NCI-H345 treated with DMSO at 0.1 percent for 48 hours (cell line): ENCODE measurements around the gene MRPL27.

Source experiments
- DNase-seq: peaks from one replicate; lab custom pipeline; 2025; ENCODE audit not compliant: unreplicated experiment; lab: John Stamatoyannopoulos, UW

Gene MRPL27

DNA sequence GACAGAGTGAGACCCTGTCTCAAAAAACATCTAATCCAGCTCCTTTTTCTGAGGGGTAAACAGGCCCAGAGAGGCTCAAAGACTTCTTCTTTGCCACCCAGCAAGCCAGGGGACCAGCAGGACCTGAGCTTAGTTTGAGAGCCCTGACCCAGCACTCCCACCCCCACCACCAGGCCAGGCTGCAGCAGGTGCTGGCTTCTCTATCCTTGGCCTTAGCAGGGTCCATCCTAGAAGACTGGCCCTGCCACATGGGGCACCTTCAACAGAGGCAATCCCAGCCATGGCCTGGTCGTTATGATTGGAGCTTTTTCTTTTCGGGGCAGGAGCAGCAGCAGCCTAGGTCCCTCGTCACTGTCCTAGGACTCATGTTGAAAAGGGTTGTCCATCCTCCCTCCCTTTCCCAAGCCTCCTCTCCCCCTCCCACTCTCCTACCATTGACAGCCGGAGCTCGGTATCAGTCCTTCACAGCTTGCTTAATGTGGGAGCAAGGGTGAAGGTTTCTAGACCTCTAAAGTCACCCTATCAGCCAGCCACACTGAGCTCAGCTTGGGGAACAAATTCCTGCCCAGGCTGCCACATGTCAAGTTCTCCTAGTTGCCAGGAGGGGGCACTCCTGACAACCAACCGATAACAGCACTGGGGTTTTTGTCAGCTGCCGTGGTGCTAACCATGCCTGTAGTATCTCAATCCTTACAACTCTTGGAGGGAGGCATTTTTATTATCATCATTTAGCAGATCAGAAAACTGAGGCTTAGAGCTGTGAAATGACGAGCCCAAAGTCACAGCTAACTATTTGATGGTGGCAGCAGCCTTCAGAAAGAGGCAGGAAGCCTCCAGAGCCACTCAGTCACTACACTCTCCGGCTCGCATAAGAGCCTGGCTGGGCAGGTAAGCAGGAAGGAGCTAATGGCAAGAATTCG is 11.2 kb downstream of the MRPL27 start:
- DNase-seq: peak; percentile 7

DNA sequence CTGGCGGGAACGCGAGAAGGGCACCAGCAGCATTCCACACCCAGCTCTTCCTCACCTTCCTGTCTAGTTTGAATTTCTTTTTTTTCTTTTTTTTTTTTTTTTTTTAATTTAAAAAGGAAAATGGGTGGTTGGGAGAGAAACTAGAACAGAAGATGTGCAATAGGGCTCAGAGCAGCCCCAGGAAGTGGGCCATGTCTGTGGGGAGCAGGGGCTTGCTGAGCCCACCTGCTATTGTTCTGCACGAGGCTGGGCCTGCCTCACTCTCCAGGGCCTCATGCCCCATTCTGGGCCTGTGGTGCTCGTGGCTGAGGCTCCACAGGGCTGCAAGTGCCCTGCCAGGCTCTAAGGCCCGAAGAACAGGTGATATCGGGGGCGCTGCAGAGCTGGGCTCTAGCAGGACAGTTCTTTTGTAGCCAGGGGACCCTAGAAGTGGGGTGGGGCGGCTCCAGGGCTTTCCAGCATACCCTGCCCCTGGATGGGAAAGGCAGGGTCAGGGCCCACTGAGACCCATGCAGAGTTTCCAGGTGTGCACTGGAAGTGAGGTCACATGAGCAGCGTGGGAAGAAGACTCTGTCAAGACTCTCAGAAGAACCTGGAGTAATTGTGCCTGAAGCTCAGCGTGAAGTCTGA is 12.4 kb downstream of the MRPL27 start:
- no peak for DNase-seq

DNA sequence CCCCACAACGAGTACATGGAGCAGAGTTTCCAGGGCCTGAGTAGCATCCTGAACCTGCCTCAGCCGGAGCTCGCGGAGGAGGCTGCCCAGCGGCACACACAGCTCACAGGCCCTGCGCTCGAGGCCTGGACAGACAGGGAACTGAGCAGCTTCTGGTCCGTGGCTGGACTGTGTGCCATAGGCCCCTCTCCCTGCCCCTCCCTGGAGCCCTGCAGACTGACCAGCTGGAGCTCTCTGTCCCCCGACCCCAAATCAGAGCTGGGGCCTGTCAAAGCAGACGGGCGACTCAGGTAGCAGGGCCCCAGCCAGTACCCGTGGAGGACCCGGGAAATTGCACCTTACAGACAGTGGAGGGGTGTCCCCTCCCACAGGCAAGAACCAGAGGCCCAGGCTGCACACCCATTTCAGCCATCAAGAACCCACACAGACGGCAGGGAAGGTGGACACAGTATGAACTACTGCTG is 13.0 kb downstream of the MRPL27 start:
- DNase-seq: no peak

DNA sequence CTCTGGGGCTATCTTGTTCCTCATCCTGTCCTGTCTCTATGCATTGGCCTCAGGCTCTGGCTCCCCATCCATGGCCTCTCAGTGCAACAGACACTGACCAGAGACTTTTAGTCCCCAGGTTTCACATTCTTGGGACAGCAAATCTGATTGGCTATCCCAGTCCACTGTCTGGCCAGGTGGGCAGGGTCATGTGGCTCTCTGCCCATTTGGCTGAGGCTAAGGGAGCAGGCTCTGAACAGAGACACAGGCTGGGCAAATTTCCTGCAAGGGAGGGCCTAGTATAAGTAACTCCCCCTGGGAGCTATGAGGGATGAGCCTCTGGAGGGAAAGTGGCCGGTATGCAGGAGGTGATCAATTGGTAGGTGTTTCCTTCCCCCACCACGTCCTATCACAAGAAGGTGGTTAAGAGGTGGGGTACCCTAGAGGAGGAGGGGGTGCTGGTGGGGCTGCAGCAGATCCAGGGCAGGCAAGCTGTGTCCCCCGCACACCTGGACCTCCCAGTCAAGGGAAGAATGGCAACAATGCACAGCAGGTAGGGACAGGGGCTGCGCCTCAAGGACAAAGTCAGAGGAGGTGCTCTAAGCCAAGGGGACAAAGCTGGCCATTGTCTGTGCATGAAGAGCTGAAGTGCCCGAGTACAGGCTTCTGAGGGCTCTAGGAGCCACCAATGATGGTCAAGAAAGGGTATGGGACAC is 13.8 kb downstream of the MRPL27 start:
- no peak for DNase-seq

- DNase-seq: no peak
Observed at GRCh38 chr17:50358177-50358576, 14.8 kb downstream of the MRPL27 start.

DNA sequence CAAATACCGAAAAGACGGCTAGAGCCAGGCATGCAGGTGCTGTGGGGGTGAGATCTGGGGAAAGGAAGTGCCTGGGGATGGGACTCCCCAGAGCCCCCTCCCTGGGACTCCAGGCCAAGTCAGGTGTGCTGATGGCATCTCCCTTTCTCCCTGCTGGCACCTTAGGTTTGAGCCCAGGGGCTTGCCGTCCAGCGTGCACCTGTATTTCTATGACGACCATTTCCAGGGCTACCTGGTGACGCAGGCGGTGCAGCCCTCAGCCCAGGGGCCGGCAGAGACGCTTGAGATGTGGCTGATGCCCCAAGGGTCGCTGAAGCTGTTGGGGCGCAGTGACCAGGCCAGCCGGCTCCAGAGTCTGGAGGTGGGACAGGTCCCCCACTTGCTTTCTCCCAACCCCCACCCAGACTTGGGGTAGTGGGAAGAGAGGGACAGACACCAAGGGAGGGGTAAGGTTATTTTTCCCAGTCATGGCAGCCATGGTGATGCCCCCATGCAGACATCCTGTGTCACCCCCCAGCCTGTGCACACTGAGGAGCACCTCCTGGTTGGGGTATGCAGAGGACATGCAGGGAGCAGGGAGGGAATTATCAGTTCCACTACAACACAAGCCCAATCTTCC is 16.0 kb downstream of the MRPL27 start:
- no peak for DNase-seq

- no peak for DNase-seq
Observed at GRCh38 chr17:50356418-50356817, 16.6 kb downstream of the MRPL27 start.

DNA sequence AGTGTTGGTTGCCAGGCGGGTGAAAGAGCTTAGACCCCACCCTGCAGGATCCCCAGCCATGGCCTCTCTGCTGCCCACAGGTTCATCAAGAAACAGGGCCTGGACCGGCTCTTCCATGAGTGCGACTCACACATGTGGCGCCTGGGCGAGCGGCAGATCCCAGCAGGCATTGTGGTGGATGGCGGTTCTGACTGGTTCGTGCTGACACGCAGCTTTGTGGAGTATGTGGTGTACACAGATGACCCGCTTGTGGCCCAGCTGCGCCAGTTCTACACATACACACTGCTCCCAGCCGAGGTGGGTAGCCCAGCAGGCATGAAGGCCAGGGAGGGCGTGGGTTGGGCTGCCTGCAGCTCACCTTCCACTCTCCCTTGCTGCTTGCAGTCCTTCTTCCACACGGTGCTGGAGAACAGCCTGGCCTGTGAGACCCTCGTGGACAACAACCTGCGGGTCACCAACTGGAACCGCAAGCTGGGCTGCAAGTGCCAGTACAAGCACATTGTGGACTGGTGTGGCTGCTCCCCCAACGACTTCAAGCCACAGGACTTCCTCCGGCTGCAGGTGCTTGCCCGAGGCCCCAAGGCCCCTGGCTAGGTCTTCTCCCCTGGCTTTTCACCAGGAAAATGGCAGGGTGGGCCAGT is 17.2 kb downstream of the MRPL27 start:
- DNase-seq: no peak

DNA sequence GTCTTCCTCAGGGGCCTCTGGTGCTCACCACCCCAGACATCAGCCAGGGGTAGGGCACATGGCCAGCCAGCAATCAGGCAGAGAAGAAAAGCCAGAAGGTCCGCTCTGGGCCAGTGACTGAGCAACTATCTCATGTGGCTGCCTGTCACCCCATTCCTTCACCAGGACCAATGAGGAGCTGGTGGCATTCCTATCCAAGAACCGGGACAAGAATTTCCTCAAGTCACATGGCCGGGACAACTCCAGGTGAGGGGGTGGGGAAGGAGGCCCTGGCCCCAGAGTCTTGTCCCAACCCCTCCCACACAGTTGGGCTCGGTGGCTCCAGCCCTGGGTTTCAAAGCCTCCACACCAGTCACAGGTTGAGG is 17.7 kb downstream of the MRPL27 start:
- no peak for DNase-seq

GRCh38 chr17:50354776-50355175 is 18.2 kb downstream of the MRPL27 start:
- DNase-seq: no peak

DNA sequence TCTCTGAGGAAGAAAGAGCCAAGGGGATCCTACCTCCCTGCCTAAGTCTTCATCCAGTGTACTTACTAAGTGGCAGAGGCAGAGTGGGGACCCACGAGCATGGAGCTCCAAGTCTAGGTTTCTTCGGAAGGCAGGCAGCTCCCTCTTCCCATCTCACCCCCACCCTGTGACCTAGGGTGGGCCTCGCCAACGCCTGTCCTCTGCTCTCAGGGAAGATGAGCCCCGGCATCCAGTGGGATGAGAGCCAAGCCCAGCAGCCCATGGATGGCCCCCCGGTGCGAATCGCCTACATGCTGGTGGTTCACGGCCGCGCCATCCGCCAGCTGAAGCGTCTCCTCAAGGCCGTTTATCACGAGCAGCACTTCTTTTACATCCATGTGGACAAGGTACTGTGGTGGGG is 18.8 kb downstream of the MRPL27 start:
- DNase-seq: no peak

- no peak for DNase-seq
Observed at GRCh38 chr17:50353600-50354195, 19.3 kb downstream of the MRPL27 start.

DNA sequence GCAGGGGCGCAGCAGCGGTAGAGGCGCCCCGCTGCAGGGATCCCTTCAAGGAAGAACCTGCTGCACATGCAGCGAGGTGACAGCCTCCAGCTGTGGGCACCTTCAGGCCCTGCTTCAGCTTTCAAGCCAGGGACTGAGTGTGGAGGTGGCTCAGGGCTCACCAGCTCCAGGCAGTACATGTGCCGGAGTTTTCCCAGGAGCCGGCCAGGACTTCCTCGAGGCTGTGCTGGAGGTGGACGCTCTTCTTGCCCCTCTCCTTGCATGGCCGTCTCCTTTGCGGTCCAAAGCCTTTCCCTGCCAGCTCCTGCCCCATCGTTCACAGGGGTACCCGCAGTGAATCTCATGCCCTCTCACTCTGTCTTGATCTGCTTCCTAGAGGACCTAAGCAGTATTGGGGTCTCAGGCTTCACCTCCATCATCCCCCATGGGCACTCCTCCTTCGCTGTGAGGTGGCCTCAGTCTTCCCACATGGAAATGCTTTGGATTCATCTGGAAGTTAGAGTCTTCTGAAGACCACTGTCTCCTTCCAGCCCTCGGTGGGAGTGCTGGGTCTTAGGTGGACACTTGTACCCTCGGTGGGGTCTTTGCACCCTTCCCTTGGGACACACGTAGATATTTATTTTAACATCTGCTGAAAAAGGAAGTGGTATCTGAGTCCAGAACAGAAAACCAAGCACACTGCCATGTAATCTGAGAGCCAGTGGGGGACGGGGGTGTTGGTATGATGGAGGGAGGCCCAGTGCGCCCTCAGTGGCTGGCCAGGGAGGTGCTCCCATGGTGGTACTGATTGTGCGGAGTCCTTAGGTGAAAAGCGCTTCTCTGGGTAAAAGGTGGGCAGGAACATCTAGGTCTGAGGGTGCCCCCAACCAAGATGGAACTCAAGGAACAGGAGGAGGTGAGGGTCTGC is 20.0 kb downstream of the MRPL27 start:
- no peak for DNase-seq

- no peak for DNase-seq
Observed at GRCh38 chr17:50352072-50352692, 20.8 kb downstream of the MRPL27 start.

DNA sequence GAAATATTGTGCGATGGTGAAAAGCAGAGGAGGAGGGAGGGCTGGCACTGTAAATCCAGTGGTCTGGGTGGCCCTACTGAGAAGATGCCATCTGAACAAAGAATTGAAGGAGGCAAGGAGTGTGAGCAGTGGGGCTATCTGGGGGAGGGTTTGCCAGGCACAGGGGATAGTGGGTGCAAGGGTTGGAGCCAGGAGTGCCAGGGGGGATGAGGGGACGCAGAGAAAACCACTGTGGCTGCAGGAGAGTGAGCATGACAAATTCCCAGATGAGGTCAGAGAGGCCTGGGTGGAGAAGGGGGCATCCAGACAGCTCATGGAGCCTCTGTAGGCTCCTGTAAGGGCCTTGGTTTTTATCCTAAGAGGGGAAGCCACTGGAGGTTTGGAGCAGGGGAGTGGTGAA is 22.3 kb downstream of the MRPL27 start:
- no peak for DNase-seq

- no peak for DNase-seq
Observed at GRCh38 chr17:50349243-50349600, 23.8 kb downstream of the MRPL27 start.

DNA sequence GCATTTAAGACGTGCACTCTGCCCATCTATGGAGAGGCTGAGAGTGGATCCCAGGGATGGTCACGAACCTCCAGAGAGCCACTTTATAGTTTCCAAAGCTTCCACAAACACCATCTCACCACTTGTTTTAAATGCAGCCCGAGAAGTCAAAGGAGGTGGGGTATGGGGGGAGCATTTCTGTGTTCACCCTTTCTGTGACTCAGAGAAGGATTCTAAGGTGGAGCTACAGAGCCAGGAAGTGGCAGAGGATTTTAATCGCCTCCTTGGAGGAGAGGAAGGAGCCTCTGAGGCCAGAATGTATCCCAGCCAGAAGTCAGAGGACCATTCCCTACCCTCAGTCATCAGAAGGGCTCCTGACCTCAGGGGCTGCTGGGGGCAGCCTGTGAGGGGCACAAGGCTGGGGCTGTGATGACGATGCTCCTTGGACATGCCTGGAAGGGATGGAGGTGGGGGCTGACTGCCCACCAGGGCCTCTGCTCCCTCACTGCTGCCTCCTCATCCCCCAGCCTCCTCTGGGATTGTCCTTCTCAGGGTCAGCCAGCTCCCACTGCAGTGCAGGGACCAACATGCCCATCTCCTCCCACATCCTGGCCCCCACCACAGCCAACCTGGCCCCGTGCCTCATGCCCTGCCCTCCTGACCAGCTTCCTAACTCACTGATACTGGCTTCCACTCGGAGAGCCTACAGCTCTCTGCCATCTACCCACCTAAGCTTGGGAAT is 24.3 kb downstream of the MRPL27 start:
- no peak for DNase-seq

DNA sequence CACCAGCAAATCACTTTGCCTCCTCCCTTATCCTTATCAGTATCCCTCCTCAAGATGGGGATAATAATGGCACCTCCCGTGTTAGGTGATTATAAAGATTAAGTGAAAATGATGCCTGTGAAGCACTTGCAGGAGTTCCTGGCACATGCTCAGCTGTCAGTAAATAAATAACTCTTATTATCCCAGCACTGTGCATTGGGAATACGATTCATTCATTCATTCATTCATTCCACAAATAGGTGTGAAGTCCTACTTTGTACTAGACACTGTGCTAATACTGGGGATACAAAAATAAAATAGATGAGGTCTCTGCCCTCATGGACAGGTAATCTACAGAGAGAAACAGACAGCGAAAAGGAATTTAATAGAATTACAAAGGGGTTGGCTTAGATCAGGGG is 25.1 kb downstream of the MRPL27 start:
- DNase-seq: no peak
